Epithelial cell of proximal tubule (primary cell): ENCODE measurements around the gene LRRC36. TPM values are rescaled to one million over a fixed set of nuclear protein-coding genes. Genes with fewer than 3 reads are reported as not detected.

Experiments used
- DNase-seq: peaks from one replicate; pipeline ENCODE4 v3.0.0-alpha.2; 2011; ENCODE audit warnings: low read depth
- H3K4me3 ChIP-seq: 2 replicates; pipeline ENCODE4 v1.5.1; 2011; ENCODE audit warnings: low read depth, mild to moderate bottlenecking, low read length
- CTCF ChIP-seq: conservative IDR thresholded peaks from 2 replicates; pipeline ENCODE4 v1.5.1; 2012; ENCODE audit warnings: low read depth, mild to moderate bottlenecking, low read length
- total RNA-seq: library from RNA; depleted of rRNA; stranded (reverse); fragments of >200 nt; gene quantifications from 2 replicates; pipeline ENCODE4 v1.2.3, GENCODE V29; 2015

LRRC36 gene
- total RNA-seq, 1 donor from 2014 or later: 0.52 TPM

GRCh38 chr16:67280090-67281015 lies 46.3 kb upstream of the LRRC36 start:
- no peak for DNase-seq
- TF ChIP-seq CTCF: no peak
- H3K4me3 ChIP-seq: no peak overlapping the region

GRCh38 chr16:67281536-67282446 lies 44.8 kb upstream of the LRRC36 start:
- DNase-seq: no peak
- TF ChIP-seq CTCF: no peak
- no peak overlapping the region for H3K4me3 ChIP-seq

- H3K4me3 ChIP-seq: no peak overlapping the region
- no peak for DNase-seq
- TF ChIP-seq CTCF: no peak
These were observed 44.2 kb upstream of the LRRC36 start for GRCh38 chr16:67282447-67282805.

- no peak for TF ChIP-seq CTCF
- no peak overlapping the region for H3K4me3 ChIP-seq
- DNase-seq: no peak
These were observed 43.4 kb upstream of the LRRC36 start for GRCh38 chr16:67283039-67283825.

- no peak overlapping the region for H3K4me3 ChIP-seq
- DNase-seq: no peak
- TF ChIP-seq CTCF: no peak
These were observed 42.6 kb upstream of the LRRC36 start for GRCh38 chr16:67283826-67284555.
